Jurkat, Clone E6-1 (cell line): ENCODE data around the gene BRD1.
"Not testable (repeated sequence)": the region's sequence is repeated elsewhere in the genome, so short reads cannot be mapped to it uniquely, and the experiment has no call there.

Experiments used
- DNase-seq: peaks from one replicate; pipeline ENCODE4 v3.0.0-alpha.2; 2011; ENCODE audit warnings: low read depth, low spot score
- H3K4me3 ChIP-seq: 2 replicates; pipeline ENCODE4 v1.5.1; 2011; ENCODE audit warnings: mild to moderate bottlenecking, low read length, control low read depth, moderate library complexity

BRD1 gene

GRCh38 chr22:49829044-49829853 lies 1.6 kb upstream of the BRD1 start:
- no peak for DNase-seq
- no peak overlapping the region for H3K4me3 ChIP-seq

DNA sequence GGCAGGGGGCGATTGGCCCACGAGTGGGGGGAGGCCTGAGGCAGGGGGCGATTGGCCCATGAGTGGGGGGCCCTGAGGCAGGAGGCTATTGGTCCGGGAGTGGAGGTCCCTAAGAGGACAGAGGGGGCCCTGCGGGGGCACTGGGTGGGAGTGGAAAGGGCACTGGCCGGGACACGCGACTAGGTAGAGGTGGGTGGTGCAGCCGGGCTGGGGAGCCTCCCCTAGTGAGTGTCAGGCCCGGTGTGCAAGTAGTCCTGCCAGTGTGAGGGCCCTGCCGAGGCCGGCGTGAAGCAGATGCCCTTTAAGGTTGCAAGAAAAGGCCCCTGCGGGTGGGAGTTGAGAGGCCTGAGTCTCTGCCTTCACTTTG lies 909 bp upstream of the BRD1 start:
- H3K4me3 ChIP-seq, result no peak overlapping the region
- no peak for DNase-seq

DNA sequence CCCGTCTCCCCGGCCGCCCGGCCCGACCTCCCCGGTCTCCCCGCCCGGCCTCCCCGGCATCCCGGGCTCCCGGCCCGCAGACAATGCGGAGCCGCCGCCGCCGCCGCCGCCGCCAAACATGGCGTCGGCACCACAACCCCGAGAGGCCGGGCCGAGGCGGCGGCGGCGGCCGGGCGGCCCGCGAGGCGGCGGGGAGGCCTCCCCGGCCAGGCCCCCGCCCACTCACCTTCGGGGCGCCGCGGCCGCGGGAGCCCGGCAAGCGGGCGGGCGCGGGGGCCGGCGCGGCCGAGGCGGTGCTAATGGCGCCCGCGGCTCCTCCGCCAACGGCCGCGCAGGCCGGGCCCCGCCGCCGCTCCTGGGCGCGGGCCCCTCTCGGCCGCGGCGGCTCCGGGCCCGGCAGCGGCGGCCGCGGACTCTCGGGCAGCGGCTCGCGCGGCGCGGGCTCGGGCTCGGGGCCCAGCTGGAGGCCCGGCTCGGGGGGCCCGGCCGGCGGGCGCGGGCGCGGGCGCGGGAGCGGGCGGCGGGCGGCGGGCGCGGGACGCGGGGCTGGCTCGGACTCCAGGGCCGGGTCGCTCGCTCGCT lies 311 bp downstream of the BRD1 start:
- no peak for DNase-seq
- peak overlapping the region; percentile 77 for H3K4me3 ChIP-seq

GRCh38 chr22:49826603-49827270 lies 936 bp downstream of the BRD1 start:
- no peak for DNase-seq
- peak overlapping the region; percentile 77 for H3K4me3 ChIP-seq

DNA sequence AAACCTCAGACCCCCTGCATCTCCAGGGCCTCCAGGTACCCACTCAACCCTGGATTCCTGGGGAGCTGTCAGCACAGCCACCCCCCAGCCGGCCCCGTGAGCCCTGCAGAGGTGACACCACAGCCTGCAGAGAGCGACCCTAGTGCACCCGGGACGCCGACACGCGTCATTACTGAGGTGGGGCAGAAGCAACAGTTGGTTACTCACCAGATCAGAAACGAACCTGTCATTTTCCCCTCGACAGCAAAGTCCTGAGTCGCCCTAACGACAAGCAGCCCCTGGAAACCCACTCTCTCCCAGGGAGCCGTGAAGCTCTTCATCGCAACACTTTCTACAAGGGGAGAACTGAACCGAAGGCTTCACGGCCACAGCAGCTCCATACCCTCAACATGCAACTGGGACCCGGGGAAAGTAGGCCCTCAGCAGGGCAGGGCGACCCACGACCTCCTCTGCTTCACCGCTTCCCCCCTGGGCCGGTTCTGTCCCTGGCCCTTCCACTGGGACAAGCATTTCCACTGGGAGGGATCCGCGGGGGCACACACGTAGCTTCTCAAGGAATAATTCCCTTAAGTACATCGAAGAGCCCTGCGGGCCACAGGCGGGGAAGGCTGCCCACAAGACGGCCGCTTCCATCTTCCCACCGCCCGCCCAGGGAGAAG lies 1.6 kb downstream of the BRD1 start:
- H3K4me3 ChIP-seq, result peak overlapping the region; percentile 77
- DNase-seq, result peak; percentile 32

GRCh38 chr22:49825436-49825835 lies 2.2 kb downstream of the BRD1 start:
- peak overlapping the region; percentile 77 for H3K4me3 ChIP-seq
- no peak for DNase-seq

GRCh38 chr22:49824936-49825335 lies 2.7 kb downstream of the BRD1 start:
- H3K4me3 ChIP-seq, result no peak overlapping the region
- DNase-seq, result no peak

DNA sequence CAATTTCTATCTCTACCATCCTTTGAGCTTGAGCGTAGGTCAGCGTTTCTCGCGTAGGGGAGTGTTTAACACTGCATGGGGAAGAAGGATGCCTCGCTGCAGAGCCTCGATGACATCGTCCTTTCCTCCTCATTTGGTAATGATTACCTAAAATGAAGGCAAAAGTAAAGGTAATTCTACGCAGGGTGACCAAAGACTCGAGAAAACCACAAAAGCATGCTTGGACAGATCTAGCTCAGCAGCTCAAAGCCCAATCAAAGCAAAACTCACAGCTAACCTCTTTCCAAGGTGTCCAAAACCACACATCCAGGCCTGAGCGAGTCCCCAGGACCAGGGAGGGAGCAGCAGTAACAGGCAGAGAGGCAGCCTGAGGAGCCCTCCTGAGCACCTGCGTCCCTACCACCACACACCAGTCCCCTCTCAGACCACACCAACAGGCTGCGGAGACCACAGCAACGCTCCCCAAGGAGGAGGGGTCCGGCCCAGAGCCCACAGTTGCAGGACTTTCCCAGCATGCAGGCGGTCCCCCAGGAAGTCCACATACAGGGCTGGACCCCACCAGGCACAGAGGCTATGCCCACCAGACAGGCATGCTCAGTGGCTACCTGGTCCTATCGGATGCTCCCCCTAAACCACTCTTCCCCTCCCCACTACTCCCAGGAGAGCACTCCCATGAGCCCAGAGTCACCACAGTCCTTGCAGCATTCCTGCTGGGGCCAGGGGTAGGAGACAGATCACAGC lies 3.3 kb downstream of the BRD1 start:
- DNase-seq, result no peak
- H3K4me3 ChIP-seq, result no peak overlapping the region

DNA sequence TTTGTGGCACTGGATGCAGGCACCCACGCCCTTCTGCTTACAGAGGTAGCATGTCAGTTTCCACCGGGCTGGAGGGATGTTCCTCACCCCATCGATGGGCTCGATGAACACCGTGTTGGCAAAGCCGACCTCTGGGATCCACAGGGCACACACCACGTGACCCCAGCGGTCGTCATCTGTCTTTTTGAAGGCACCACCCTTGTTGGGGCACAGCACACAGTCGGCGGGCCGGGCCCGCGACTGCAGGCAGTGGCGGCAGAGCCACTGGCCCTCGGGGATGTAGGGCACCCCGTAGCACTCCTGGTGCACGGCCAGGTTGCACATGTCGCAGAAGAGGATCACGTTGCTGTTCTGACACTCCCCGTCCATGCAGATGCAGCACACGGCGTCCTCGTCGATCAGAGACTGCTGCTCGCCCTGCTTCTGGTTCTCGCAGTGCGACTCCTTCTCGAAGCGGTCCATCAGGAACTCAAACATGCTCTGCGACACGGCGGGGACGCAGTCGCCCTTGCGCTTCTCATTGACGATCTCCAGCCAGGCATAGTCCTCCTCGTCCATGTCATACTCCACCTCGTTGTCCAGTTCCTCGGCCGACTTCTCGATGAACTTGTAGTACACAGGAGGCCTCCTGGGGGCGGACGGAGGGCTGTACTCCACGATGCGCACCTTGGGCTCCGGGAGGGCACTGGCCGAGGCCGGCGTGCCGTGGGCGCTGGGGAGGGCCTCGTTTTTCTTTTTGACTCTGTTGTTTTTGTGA lies 4.2 kb downstream of the BRD1 start:
- H3K4me3 ChIP-seq, result no peak overlapping the region
- no peak for DNase-seq

GRCh38 chr22:49821741-49822140 lies 5.9 kb downstream of the BRD1 start:
- DNase-seq, H3K4me3 ChIP-seq: not testable (repeated sequence)

GRCh38 chr22:49820984-49821383 lies 6.7 kb downstream of the BRD1 start:
- H3K4me3 ChIP-seq, result no peak overlapping the region
- no peak for DNase-seq

DNA sequence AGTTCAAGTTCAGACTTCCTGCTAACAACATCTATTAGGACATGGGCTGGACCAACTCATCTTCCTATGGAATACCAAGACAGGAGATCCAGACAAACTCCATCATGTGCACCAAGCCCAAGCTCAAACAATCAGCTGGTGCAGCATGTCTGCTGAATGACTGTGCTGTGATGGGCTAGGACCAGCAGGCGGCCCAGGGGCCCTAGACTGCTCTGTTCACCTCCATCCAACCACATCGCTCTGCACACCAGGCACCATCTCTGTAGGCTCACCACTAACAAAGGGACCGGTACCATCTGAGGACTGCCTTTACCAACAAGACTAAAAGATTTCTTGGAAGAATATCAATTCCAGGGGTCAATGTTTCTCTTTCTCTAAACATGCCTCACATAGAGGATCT lies 10.3 kb downstream of the BRD1 start:
- no peak overlapping the region for H3K4me3 ChIP-seq
- no peak for DNase-seq

- no peak overlapping the region for H3K4me3 ChIP-seq
- DNase-seq, result no peak
Measured at GRCh38 chr22:49815641-49816091, 12.0 kb downstream of the BRD1 start.

DNA sequence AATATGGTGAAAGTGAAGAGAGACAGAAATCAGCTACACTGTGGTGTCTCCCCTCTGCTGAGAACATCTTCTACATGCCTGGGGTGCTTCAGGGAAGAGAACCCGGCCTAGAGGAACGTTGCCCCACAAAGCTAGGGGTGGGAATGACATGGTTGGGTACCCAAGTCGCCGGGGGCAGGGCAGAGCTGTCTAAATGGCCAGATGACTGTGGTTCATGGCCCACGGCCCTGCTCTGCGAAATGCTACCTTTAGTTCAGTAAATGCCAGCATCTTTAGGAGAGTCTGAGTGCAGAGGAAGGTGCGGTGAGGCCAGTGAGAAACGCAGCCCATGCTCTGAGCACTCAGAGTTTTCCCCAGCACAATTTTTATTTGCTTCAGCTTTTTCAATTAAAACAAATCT lies 12.8 kb downstream of the BRD1 start:
- DNase-seq, result no peak
- H3K4me3 ChIP-seq, result no peak overlapping the region

DNA sequence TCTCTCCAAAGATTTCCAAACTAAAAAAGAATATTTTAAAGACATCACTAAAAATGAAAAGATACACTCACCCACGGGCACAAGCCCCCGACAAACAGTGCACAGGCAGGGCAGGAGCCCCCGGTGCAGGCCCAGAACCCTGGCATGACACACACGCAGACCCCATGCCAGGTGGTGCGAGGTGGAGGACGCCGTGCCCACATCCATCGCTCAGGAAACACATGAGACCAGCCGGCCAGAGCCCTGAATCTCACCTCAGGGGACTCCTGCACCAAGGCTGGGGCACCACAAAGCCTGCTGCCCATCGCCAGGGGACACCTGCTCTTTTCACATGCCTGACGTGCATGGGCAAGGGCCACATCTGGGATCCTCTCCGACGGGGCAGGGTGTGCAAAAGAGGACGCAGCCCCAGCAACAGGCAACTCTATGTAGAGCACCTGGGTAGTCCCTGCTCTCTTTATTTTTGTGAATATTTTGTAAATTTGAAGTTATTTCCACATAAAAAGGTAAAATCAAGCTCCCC lies 13.4 kb downstream of the BRD1 start:
- H3K4me3 ChIP-seq, result no peak overlapping the region
- DNase-seq, result no peak

GRCh38 chr22:49812838-49813237 lies 14.8 kb downstream of the BRD1 start:
- DNase-seq, result no peak

DNA sequence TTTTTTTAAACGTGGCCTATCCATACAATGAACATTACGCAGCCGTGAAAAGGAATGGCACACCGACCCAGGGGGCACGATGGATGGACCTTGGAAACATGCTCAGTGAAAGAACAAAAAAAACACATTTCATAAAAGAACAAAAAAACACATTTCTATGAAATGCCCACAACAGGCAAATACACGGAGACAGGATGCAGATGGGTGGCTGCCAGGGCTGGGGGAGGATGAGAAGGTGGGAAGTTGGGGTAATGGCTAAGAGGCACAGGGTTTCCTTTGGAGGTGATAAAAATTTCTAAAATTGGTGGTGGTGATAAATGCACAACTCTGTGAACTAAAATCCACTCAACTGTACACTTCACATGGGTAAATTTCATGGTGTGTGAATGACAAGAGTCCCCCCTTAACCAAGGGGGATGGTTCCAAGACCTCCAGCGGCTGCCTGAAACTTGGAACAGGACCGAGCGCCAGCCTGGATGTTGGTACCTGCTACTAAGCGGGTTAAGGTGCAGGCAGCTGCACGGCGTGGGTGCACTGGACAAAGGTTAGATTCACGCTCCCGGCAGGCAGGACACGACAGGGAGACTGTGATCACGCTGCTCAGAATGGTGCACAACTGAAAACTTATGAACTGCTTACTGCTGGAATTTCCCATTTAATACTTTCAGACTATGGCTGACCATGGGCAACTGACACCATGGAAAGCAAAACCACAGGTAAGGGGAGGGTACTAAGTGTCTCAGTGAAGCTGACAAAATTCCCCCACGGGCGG lies 16.5 kb downstream of the BRD1 start:
- no peak overlapping the region for H3K4me3 ChIP-seq
- peak; percentile 35 for DNase-seq

More at GRCh38 chr22:49812838-49813237, 14.8 kb downstream of the BRD1 start:
- no peak overlapping the region for H3K4me3 ChIP-seq
